Fibroblast of pulmonary artery (primary cell): ENCODE data around the gene BPGM.
A peak's percentile ranks its signal among the peaks of the same experiment; 100 is the strongest.

Experiments
- DNase-seq: peaks from one replicate; pipeline ENCODE4 v3.0.0-alpha.2; 2010; ENCODE audit warnings: low read depth
- H3K4me3 ChIP-seq: replicated peaks from 2 replicates; pipeline ENCODE4 v1.5.1; 2011; ENCODE audit warnings: low read depth, mild to moderate bottlenecking, control low read depth, low read length, moderate library complexity
- TF ChIP-seq, protein P1 (sequence below): IDR thresholded peaks from 2 replicates; pipeline ENCODE4 v1.5.1; 2011; ENCODE audit warnings: mild to moderate bottlenecking, control low read depth, low read length, inconsistent platforms; ENCODE audit errors: missing control alignments

Gene BPGM

DNA sequence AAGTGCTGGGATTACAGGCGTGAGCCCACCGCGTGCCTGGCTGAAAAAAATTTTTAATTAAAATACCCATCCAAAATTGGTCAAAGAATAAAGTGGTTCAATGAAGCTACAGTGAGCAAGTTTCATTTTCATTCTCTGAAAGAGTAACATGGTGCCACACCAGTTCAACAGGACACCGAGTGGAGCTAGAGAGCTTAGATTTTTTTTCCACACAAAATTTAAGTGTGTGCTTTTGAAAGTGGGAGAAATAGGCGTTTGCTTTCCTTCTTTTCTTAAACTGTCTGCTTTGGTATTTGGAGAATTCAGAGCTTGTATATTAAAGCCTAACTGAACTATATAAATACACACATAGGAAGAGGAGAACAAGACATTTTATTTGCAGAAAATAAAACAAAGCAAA lies 43.4 kb downstream of the BPGM start:
- peak; percentile 75 for DNase-seq
- TF ChIP-seq, protein P1, sequence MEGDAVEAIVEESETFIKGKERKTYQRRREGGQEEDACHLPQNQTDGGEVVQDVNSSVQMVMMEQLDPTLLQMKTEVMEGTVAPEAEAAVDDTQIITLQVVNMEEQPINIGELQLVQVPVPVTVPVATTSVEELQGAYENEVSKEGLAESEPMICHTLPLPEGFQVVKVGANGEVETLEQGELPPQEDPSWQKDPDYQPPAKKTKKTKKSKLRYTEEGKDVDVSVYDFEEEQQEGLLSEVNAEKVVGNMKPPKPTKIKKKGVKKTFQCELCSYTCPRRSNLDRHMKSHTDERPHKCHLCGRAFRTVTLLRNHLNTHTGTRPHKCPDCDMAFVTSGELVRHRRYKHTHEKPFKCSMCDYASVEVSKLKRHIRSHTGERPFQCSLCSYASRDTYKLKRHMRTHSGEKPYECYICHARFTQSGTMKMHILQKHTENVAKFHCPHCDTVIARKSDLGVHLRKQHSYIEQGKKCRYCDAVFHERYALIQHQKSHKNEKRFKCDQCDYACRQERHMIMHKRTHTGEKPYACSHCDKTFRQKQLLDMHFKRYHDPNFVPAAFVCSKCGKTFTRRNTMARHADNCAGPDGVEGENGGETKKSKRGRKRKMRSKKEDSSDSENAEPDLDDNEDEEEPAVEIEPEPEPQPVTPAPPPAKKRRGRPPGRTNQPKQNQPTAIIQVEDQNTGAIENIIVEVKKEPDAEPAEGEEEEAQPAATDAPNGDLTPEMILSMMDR: peak; percentile 59

DNA sequence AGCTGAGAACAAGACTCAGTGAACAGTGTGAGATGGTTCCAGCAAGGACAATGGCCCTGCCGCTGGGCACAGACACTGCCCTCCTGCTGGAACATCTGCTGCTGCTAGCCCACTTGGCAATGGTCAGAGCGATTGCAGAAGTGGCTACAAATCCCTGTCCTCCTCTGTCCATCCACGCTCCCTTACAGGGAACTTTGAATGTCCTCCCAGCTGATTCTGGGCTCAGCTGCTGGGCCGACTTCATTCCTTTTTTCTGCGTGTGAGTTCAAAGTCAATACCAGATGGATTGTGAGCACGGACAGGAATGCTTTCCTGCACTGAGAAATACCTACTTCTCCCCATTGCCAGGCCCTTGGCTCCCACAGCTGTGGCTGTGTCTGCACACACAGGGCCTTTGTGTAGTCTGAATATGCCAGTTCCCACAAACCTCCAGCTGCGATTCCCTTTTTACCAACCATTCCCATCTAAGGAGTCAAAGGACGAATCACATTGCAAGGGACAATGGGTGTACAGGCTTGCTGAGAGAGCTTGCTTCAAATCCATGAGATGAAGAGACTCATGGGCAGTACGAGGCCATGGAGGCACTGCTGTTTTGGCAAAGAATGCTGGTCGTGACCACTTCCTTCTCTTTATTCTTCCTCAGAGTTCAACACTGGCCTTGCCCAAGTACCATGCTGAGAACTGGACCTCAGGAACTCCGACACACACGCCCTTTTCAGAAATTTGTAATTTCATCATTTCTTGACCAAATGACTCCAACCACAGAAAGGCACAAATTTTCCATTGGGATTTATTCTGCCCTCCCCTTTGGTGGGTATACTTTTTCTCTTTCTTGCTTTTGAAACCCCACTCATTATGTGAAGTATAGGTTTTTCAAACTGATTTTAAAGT lies 44.2 kb downstream of the BPGM start:
- DNase-seq: no peak

More for the DNA sequence above, 43.4 kb downstream of the BPGM start:
- no peak overlapping the region for H3K4me3 ChIP-seq

GRCh38 chr7:134691546-134692343 lies 45.1 kb downstream of the BPGM start:
- TF ChIP-seq, protein P1: no peak
- DNase-seq: peak; percentile 62
- no peak overlapping the region for H3K4me3 ChIP-seq

More for the DNA sequence above, 44.2 kb downstream of the BPGM start:
- TF ChIP-seq, protein P1: no peak
- no peak overlapping the region for H3K4me3 ChIP-seq

GRCh38 chr7:134692344-134692705 lies 45.7 kb downstream of the BPGM start:
- H3K4me3 ChIP-seq: no peak overlapping the region
- peak; percentile 55 for DNase-seq
- TF ChIP-seq, protein P1: no peak

DNA sequence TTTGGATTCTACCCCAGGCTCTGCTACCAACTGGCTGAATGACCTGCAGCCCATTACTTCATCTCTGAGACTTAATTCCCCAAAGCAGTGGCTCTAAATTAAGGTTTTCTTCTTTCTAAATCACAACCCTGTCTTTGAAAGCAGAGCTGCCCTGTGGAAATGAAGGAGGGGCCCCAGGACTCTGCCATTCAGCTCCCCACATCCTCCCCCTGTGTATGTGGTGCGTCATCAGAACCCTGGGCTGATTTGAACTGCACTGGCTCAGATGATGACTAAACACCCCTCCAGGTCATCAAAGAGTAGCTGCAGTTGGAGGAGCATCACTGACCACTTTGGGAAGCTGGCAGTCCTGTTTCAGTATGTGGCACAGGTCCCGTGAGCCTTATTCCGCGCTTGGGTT lies 46.6 kb downstream of the BPGM start:
- peak; percentile 74 for DNase-seq
- TF ChIP-seq, protein P1: no peak
- H3K4me3 ChIP-seq: no peak overlapping the region

GRCh38 chr7:134694299-134694698 lies 47.6 kb downstream of the BPGM start:
- no peak for DNase-seq
- no peak overlapping the region for H3K4me3 ChIP-seq
- TF ChIP-seq, protein P1: peak; percentile 41
